GM12892 (cell line): Measurements from ENCODE around the gene KRTAP4-9.
"Not testable (repeated sequence)": the region's sequence is repeated elsewhere in the genome, so short reads cannot be mapped to it uniquely, and the experiment has no call there.

ENCODE experiments used
- POLR2A ChIP-seq: IDR thresholded peaks from 2 replicates; pipeline ENCODE4 v1.6.1; 2011; ENCODE audit warnings: low read depth, low read length, control low read depth
- POLR2AphosphoS5 ChIP-seq: IDR thresholded peaks from 2 replicates; pipeline ENCODE4 v1.6.1; 2011; ENCODE audit warnings: low read depth, low read length, control low read depth

- TF ChIP-seq POLR2A, POLR2AphosphoS5: not testable (repeated sequence)
These were observed 14.8 kb downstream of the KRTAP4-9 start for GRCh38 chr17:41119696-41120690.
